Measurements from ENCODE around the gene MAPK8.
"Not testable (repeated sequence)": the region's sequence is repeated elsewhere in the genome, so short reads cannot be mapped to it uniquely, and the experiment has no call there.

MAPK8 gene

DNA sequence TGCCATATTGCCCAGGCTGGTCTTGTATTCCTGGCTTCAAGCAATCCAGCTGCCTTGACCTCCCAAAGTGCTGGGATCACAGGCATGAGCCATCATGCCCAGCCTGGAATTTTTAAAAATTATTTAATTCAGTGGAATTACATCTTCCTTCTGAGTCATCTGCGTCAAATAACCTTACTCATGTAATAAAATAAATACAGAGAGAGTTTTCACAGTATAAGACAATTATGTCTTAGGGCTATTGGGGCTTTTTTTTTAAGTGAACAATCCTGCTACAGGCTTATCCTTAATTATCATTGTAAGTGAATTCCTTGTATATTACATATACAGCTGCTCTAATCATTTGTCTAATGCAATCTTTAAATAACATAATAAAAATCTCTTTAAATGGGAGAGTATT is 108.3 kb downstream of the MAPK8 start:
- in situ Hi-C loops (cut with HindIII; ENCODE audit: low pct_ligation_motif_present, low sequenced_read_pairs): no loop called here
- H3K27me3 ChIP-seq (replicated peaks): no peaks in the 10 kb centered on the region
- no peak for TF ChIP-seq CTCF (IDR thresholded peaks at IDR 0.05; ENCODE audit: low read depth, low read length, missing control alignments)
- no peak overlapping the region for H3K27ac ChIP-seq
- H3K4me3 ChIP-seq (ENCODE audit: low read depth, low read length): no peak overlapping the region
- peaks cover 2% of the 10 kb centered on the region for H3K36me3 ChIP-seq (replicated peaks)
- peak; percentile 24 for DNase-seq

GRCh38 chr10:48416584-48417232 is 110.2 kb downstream of the MAPK8 start:
- Histone ChIP-seq H3K27ac (no peak overlapping the region), H3K36me3 (replicated peaks) (peaks cover 2% of the 10 kb centered on the region), H3K27me3 (replicated peaks) (no peaks in the 10 kb centered on the region), H3K4me3 (ENCODE audit: low read depth, low read length) (no peak overlapping the region)
- DNase-seq: no peak
- in situ Hi-C loops (cut with HindIII; ENCODE audit: low pct_ligation_motif_present, low sequenced_read_pairs): no loop called here
- no peak for TF ChIP-seq CTCF (IDR thresholded peaks at IDR 0.05; ENCODE audit: low read depth, low read length, missing control alignments)

GRCh38 chr10:48417374-48417773 is 110.9 kb downstream of the MAPK8 start:
- H3K36me3 ChIP-seq (replicated peaks): peaks cover 2% of the 10 kb centered on the region
- no peak overlapping the region for H3K4me3 ChIP-seq (ENCODE audit: low read depth, low read length)
- in situ Hi-C loops (cut with HindIII; ENCODE audit: low pct_ligation_motif_present, low sequenced_read_pairs): no loop called here
- H3K27me3 ChIP-seq (replicated peaks): no peaks in the 10 kb centered on the region
- no peak for DNase-seq
- H3K27ac ChIP-seq: no peak overlapping the region
- no peak for TF ChIP-seq CTCF (IDR thresholded peaks at IDR 0.05; ENCODE audit: low read depth, low read length, missing control alignments)

DNA sequence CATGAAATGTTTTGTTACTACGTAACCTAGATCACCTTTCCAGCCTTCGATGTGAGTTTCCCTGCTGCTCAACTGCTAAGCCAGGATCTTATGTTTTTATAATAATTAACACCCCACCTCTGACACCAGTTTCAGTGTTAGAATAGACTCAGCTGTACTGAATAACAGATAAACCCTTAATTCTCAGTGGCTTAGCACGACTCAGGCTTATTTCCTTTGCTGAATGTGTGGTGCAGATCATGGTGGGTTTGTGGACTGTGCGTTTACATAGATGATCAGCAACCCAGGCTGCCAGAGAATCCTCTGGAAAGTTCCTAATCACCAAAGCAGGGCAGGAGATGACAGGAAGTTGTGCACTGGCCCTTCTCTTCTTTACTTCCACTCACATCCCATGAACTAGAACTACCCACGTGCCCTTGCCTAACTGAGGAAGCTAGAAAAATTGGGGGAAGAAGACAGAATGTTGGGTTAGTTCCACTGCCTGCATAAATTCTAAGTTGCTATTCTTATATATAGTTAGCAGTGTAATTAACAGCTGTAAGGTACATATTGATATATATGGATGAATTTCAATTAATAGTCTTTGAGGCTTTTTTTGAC is 111.8 kb downstream of the MAPK8 start:
- no peaks in the 10 kb centered on the region for H3K27me3 ChIP-seq (replicated peaks)
- no peak overlapping the region for H3K4me3 ChIP-seq (ENCODE audit: low read depth, low read length)
- in situ Hi-C loops (cut with HindIII; ENCODE audit: low pct_ligation_motif_present, low sequenced_read_pairs): no loop called here
- no peak for DNase-seq
- H3K36me3 ChIP-seq (replicated peaks): no peaks in the 10 kb centered on the region
- H3K27ac ChIP-seq: no peak overlapping the region
- no peak for TF ChIP-seq CTCF (IDR thresholded peaks at IDR 0.05; ENCODE audit: low read depth, low read length, missing control alignments)

DNA sequence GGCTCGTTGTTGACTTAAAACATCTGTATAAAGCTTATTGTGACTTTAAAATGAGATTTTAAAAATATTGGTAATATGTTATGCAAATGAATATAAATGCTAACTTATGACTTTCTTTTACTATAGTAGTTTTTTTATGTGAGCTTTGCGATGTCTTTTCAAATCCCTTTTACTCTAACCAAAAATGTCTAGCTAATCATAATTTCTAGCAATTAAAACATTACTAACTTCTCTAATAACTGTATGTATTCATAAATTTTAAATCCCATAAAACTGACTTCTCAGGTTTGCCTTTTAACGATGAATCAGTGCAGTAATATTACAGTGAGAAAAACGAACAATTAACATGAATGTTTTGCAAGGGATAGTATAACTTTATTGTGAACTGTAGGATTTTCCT is 113.2 kb downstream of the MAPK8 start:
- DNase-seq: no peak
- TF ChIP-seq CTCF (IDR thresholded peaks at IDR 0.05; ENCODE audit: low read depth, low read length, missing control alignments): no peak
- H3K36me3 ChIP-seq (replicated peaks): no peaks in the 10 kb centered on the region
- in situ Hi-C loops (cut with HindIII; ENCODE audit: low pct_ligation_motif_present, low sequenced_read_pairs): no loop called here
- no peak overlapping the region for H3K4me3 ChIP-seq (ENCODE audit: low read depth, low read length)
- no peak overlapping the region for H3K27ac ChIP-seq
- H3K27me3 ChIP-seq (replicated peaks): no peaks in the 10 kb centered on the region

- H3K4me3 ChIP-seq (ENCODE audit: low read depth, low read length); H3K27ac ChIP-seq; H3K36me3 ChIP-seq (replicated peaks); in situ Hi-C loops (cut with HindIII; ENCODE audit: low pct_ligation_motif_present, low sequenced_read_pairs); H3K27me3 ChIP-seq (replicated peaks); DNase-seq: not testable (repeated sequence)
Observed at GRCh38 chr10:48421862-48422261, 115.4 kb downstream of the MAPK8 start.
